HG02885 (cell line): ENCODE data around the gene ELP4.
"Not testable (repeated sequence)": the region's sequence is repeated elsewhere in the genome, so short reads cannot be mapped to it uniquely, and the experiment has no call there.

Source experiments
- ATAC-seq: cut with Tn5 transposase; IDR thresholded peaks from one replicate; pipeline ENCODE4 v1.9.1; 2021; ENCODE audit warnings: mild to moderate bottlenecking; ENCODE audit not compliant: unreplicated experiment, poor library complexity

ELP4 gene

DNA sequence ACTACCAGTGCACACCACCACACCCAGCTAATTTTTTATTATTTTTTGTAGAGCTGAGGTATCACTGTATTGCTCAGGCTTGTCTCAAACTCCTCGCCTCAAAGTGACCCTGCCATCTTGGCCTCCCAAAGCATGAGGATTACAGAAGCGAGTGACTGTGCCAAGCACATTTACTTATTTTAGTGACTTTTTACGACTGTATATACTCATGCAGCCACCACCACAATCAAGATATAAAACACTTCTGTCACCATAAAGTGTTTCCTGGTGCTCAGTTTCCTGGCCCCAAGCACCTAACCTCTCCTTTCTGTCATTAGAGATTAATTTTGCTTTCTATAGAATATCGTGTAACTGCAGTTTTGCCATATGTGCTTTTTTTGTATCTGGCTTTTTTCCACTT lies 25.9 kb downstream of the ELP4 start:
- ATAC-seq = no peak

DNA sequence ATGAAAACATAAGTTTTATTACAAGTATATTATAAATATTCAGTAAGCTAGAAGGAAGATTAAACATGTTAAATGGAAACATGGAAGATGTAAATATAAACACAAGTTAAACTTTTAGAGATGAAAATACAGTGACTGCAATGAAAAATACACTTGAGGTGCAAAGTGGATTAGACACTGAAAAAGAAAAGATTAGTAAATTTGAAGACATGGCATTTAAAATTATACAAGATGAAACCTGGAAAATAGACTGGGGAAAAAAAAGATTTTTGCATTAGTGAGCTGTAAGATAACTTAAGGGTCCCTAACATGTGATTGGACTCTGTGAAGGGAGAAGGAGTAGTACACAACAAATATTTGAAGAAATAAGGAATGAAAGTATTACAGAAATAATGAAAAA lies 33.3 kb downstream of the ELP4 start:
- no peak for ATAC-seq

DNA sequence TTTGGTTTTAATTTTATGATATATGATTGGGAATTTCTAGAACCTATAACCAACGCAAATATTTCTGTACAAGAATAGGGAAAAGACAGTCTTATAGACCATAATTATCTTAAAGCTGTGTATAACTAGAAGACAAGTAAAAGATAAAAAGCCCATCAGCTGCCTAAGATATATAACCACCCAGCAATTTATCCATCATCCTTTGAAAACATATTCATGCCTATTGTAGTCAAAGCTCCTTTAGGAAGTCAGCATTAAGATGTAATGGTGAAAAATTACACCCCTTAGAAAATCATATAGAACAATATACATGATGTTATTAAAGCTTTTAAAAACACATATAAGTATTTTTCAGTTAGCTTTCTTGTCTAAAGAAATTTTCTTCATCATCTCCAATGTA lies 46.4 kb downstream of the ELP4 start:
- no peak for ATAC-seq

DNA sequence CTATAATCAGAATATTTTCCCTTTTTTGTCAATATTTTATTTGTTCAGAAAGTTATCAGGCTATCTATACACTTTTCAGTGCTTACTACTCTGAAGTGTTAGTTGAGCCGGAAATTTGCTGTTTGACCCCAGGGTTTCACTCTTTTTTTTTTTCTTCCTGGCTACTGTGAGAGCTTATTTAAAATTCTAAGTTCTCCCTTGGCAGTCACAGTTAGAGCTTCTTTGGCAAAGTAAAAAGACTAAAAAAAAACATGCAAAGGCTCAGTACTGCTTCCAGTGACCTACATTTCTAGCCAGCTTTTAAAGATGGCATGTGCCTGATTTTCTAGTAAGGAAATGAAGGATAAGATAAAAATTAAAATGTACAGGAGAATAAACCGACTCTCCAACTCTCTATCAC lies 48.4 kb downstream of the ELP4 start:
- ATAC-seq = no peak

DNA sequence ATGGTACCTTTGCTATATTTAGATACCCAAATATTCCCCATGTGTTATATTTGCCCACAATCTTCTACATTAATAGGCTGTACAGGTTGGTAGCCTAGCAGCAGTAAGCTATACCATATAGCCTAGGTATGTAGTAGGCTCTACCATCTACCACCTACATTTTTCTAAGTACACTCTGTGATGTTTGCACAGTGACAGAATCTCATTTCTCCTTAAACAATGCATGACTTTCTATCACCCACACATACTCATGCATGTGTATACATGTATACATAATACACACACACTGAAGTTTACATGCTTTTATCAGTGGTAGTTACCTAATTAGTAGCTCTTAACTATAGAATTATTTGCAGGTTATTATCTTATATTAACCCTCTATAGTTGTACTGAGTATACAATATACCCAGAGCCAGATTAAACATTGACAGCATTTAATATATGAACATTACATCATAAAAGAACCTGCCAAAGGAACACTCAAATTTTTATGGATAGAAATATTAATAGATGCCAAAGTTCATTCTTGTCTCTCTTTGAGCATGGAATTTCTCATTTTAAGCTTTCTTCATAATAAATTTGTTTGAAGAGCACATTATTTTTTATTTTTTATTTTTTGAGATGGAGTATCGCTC lies 51.4 kb downstream of the ELP4 start:
- no peak for ATAC-seq

DNA sequence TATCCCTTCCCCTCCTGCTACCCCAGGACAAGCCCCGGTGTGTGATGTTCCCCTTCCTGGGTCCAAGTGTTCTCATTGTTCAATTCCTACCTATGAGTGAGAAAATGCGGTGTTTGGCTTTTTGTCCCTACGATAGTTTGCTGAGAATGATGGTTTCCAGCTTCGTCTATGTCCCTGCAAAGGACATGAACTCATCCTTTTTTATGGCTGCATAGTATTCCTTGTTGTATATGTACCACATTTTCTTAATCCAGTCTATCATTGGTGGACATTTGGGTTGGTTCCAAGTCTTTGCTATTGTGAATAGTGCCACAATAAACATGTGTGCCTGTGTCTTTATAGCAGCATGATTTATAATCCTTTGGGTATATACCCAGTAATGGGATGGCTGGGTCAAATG lies 55.0 kb downstream of the ELP4 start:
- ATAC-seq = not testable (repeated sequence)

DNA sequence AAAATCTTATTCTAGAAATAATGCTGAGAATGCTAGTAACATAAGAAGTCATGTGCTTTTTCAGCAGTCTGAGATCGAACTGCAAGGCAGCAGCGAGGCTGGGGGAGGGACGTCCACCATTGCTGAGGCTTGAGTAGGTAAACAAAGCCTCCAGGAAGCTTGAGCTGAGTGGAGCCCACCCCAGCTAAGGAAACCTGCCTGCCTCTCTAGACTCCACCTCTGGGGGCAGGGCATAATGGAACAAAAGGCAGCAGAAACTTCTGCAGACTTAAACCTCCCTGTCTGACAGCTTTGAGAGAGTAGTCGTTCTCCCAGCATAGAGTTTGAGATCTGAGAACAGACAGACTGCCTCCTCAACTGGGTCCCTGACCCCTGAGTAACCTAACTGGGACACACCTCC lies 64.6 kb downstream of the ELP4 start:
- ATAC-seq = not testable (repeated sequence)

DNA sequence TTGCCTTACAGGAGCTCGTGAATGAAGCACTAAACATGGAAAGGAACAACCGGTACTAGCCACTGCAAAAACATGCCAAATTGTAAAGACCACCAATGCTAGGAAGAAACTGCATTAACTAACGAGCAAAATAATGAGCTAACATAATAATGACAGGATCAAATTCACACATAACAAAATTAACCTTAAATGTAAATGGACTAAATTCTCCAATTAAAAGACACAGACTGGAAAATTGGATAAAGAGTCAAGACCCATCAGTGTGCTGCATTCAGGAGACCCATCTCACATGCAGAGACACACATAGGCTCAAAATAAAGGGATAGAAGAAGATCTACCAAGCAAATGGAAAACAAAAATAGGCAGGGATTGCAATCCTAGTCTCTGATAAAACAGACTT lies 66.2 kb downstream of the ELP4 start:
- ATAC-seq = not testable (repeated sequence)

DNA sequence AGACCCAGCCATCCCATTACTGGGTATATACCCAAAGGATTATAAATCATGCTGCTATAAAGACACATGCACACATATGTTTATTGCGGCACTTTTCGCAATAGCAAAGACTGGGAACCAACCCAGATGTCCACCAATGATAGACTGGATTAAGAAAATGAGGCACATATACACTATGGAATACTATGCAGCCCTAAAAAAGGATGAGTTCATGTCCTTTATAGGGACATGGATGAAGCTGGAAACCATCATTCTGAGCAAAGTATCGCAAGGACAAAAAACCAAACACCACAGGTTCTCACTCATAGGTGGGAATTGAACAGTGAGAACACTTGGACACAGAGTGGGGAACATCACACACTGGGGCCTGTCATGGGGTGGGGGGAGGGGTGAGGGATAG lies 69.8 kb downstream of the ELP4 start:
- not testable (repeated sequence) for ATAC-seq

DNA sequence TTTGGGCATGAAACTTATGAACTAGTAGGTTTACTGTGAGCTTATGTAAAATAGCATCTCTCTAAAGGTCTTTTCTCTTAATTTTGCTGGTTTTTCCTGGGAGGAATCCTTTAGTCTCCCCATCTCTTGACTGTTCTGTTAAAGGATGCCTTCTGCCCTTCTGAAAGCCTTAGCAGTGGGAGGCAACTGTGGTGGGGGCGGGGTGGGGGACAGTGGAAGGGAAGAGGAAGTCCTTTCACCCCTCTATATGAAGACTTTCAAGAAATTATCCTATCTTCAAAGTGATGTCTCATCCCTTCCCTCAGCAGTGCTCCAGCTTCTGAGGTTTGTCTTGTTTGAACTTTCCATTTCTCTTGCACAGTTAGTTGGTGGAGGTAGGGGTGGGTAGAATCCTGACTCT lies 73.1 kb downstream of the ELP4 start:
- ATAC-seq = no peak

DNA sequence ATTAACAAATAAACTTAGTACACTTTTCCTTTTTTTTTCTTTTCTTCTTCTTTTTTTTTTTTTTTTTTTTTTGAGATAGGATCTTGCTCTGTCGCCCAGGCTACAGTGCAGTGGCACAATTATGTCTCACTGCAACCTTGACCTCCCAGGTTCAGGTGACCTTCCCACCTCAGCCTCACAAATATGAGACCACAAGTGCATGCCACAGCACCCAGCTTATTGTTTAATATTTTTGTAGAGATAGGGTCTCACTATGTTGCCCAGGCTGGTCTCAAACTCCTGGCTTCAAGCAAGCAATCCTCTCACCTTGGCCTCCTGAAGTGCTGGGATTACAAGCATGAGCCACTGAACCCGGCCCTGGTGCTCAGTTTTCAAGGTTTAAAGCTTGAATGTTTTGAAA lies 88.9 kb downstream of the ELP4 start:
- no peak for ATAC-seq

DNA sequence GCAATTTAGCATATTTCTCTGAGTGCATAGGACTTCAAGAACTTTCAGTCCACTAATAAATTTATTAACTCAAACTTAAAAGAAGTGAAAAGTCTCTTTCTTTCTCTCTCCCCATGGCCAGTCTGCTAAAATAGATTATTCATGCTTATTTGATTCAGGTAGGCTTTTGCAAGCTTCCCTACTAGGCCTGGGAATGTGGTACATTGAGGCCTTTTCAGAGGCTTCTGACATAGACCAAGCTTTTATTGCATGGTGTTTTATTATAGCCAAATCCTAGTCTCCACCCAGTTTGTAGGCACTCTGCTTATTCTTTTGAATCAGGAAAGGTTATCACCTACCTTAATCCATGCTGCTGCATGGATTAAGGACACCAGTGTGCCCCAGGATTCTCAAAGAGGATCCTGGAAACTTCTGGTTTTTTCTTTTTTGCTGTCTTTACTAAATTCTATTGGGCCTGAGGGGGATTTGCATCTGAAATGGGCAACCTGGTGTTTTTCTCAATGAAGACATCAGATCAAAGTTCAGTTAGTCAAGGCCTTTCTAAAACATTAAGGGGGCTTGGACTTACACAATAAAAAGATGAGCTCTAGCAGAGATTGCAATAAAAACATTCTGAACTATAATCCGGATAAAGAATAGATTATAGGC lies 92.2 kb downstream of the ELP4 start:
- no peak for ATAC-seq

DNA sequence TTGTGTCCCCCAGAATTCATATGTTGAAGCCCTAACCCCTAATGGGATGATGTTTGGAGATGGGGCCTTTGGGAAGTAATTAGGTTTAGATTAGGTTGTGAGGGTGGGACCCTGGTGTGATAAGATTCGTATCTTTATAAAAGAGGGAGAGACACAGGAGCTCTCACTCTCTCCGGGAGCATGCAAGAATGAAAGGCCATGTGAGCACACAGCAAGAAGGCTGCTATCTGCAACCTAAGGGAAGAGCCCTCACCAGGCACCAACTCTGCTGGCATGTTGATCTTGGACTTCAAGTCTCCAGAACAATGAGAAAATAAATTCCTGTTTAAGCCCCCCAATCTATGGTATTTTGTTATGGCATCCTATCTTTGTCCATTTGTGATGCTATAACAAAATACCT lies 97.3 kb downstream of the ELP4 start:
- ATAC-seq = no peak

DNA sequence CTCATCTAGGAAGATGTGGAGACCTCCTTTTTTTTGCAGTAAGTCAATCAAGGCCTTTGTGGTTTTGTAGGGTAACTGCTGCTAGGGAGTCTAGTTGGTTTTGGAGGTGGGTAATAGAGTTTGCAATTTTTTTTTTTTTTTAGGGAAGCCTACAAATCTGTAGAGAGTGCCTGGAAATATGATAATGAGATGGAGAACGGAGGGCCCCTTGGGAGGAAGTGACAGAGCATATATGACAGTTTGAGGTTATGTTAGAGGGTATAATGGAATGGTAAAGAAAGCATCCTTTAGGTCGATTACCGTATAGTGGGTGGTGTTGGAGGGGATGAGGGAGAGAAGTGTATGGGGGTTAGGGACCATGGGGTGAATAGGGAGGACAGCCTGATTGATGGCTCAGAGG lies 98.3 kb downstream of the ELP4 start:
- ATAC-seq = no peak

DNA sequence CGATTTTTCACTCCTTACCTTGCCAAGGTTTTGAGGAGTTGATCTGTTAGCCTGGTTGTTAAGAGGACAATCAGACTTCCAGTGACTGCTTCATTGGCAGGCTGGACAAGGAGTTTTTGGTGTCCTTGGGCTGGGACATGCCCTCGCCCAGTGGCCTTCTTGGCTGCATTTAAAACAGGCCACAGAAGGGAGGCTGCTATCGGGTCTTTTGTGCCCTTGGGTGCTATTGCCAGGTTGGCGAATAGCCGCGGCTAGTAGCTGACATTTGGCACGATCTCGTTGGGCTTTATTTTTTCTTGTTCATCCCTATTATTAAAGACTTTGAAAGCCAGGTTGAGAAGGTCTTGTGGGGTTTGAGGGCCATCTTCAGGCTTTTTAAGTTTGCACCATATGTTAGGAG lies 99.4 kb downstream of the ELP4 start:
- ATAC-seq = no peak

DNA sequence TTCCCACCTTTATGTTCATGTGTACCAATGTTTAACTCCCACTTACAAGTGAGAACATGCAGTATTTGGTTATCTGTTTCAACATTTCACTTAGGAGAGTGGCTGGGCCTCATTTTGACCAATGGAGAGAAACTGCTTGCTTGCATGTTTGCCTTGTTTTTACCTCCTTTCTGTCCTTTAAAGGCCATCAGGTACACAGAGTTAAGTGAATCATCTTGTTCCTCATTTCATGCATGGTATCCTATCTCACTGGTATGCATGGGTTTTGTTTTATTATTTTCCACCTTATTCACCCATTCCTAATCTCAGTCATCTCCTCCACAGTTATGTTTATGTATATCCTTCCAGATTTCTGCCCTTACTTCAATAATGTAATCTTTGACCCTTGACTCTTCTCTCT lies 101.0 kb downstream of the ELP4 start:
- ATAC-seq = no peak

DNA sequence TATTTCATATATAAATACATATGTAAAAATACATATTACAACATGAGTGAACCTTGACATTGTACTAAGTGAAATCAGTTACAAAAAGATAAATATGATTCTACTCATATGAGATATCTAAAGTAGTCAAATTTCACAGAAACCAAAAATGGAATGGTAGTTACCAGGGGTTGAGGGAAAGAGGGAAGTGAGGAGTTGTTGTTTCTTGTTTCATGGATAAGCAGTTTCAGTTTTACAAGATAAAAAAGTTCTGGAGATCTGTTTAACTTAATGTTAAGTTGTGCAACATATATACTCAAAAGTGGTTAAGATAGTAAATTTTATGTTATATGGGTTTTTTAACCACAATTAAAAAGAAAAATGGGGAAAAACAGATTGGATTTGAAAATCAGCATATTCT lies 107.7 kb downstream of the ELP4 start:
- no peak for ATAC-seq

DNA sequence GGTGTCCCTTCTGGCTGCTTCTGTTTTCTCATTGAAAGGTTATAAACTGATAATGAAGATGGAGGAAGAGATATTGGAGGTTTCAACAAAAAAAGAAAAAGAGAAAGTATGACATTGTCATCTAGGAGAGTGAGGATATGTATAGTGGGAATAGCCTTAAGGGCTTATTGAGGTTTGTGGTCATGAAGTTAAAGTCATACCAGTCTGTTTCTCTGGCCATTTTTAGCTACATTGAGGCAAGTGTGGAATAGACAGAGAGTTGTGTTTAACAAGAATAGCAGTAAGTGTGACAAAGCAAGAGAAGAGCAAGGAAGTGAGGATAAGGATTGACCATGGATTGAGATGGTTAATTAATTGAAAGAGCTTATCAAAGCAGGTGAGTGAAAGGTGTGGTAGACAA lies 110.4 kb downstream of the ELP4 start:
- ATAC-seq = peak; percentile 76

DNA sequence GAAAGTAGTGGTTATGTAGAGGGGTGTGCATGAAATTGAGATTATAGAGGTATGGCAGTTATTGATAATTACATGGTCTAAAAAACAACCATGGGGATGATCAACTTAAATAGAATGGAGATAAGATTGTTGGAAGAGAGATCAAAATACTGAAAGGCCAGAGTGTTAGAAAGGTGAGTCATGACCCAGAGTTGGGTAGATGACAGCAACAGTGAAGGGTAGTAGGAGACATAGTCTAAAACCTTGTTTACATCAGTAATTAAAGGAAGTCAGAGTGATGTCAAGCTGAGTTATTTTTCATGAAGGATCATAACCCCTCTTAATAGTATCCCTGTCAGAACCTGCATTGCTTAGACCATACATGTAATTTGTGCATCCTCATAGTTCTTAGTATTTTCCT lies 110.9 kb downstream of the ELP4 start:
- peak; percentile 9 for ATAC-seq

DNA sequence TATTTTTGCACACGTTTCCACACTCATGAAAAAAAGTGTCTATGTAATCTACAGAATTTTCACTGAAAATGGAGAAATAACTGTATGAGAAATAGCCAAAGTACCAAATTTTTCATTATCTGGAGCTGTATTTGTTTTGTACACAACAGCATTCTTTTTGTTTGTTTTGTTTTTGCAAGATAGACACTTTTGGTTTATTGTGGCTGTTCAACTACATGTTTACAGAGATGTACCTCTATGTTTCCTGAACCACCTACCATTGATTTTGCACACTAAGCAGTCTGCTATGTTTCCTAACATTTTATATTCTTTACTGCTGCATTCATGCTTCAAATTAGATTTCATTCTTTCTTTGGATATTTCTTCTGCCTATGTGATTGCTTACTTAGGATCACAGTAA lies 116.3 kb downstream of the ELP4 start:
- ATAC-seq = no peak

DNA sequence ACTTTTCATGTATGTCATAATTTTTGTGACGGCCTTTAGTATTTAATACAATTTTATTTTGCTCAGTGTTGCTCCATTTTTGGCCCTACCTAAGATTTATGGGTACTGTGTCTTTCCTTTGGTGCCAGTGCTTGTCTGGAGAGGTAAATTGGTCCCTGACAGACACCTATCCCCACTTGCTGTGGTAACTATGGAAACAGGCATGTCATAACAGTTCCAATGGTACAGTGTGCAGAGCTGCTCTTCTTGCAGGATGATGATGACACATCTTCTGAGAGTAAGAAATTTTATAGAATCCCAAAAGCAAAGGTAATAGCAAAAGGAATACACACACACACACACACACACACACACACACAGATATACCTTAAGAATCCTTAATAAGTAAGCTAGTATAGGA lies 118.5 kb downstream of the ELP4 start:
- ATAC-seq = no peak

DNA sequence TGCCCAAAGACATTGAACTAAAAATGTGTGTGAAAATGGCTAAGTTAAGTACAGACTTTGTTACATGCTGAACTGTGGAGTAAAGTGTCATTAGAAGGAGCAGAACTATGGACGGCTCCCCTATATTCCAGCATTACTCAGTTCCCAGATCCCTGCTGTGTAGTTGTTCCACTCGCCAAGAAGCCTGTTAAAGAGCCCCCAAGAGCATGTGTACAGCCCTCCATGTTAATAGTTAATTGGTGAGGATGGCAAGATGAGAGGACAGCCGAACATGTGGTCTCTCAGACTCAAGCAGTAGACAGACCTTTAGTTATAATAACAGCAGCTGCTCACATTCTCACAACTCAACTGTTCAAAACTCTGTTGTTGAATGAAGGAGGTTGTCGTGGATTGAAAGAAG lies 127.4 kb downstream of the ELP4 start:
- no peak for ATAC-seq
